Stimulated activated naive CD4-positive, alpha-beta T cell (primary cell): ENCODE data around the gene SPEF1.
"Not testable (repeated sequence)": the region's sequence is repeated elsewhere in the genome, so short reads cannot be mapped to it uniquely, and the experiment has no call there.

Experiments
- DNase-seq, 6 experiments: peaks; one replicate each; lab custom pipeline; 2025; lab: John Stamatoyannopoulos, UW

The SPEF1 gene

GRCh38 chr20:3781153-3781910 is at the start of gene SPEF1:
SPEF1 (minus strand) TSS chr20:3781448; CDS start chr20:3781287, 161 bp downstream.
- DNase-seq = peak in 4 of 6 experiments; percentile 27 to 42 (median 40)

- DNase-seq = not testable (repeated sequence)
Observed at GRCh38 chr20:3829891-3830290, 48.6 kb upstream of the SPEF1 start.

- no peak for DNase-seq
Observed at GRCh38 chr20:3828798-3829197, 47.5 kb upstream of the SPEF1 start.

- DNase-seq = no peak
Observed at GRCh38 chr20:3826420-3826819, 45.2 kb upstream of the SPEF1 start.

- DNase-seq = no peak
Observed at GRCh38 chr20:3825526-3825925, 44.3 kb upstream of the SPEF1 start.

- DNase-seq = no peak
Observed at GRCh38 chr20:3823881-3824280, 42.6 kb upstream of the SPEF1 start.

GRCh38 chr20:3821996-3822395 is 40.7 kb upstream of the SPEF1 start:
- DNase-seq = no peak

- no peak for DNase-seq
Observed at GRCh38 chr20:3820901-3821727, 39.9 kb upstream of the SPEF1 start.

GRCh38 chr20:3820048-3820900 is 39.0 kb upstream of the SPEF1 start, which contains the start of gene AP5S1:
AP5S1 (plus strand) TSS chr20:3820547; CDS start chr20:3822118, 1,571 bp downstream.
- DNase-seq = peak; percentile 83 to 98 (median 90)

GRCh38 chr20:3819411-3820047 is 38.3 kb upstream of the SPEF1 start:
- DNase-seq = peak in 1 of 6 experiments; percentile 29

GRCh38 chr20:3818155-3819151 is 37.2 kb upstream of the SPEF1 start:
- no peak for DNase-seq

- DNase-seq = peak in 2 of 6 experiments; percentile 22 to 35
Observed at GRCh38 chr20:3815703-3816315, 34.6 kb upstream of the SPEF1 start.

- DNase-seq = no peak
Observed at GRCh38 chr20:3814928-3815495, 33.8 kb upstream of the SPEF1 start.

- DNase-seq = peak in 2 of 6 experiments; percentile 15 to 26
Observed at GRCh38 chr20:3813848-3814581, 32.8 kb upstream of the SPEF1 start.

- DNase-seq = peak in 2 of 6 experiments; percentile 6 to 26
Observed at GRCh38 chr20:3812975-3813847, 32.0 kb upstream of the SPEF1 start.

GRCh38 chr20:3812259-3812681 is 31.0 kb upstream of the SPEF1 start:
- DNase-seq = no peak

- peak; percentile 82 to 91 (median 88) for DNase-seq
Observed at GRCh38 chr20:3811467-3812258, 30.4 kb upstream of the SPEF1 start.
